CD14-positive monocyte (primary cell): ENCODE measurements around the gene SIRPA. TPM values are rescaled to one million over a fixed set of nuclear protein-coding genes. Genes with fewer than 3 reads are reported as not detected.

ENCODE experiments used
- DNase-seq, 3 donors: peaks; one replicate each; pipeline ENCODE4 v3.0.0-alpha.2; 2011 to 2022
- H2AFZ ChIP-seq: 2 replicates; pipeline ENCODE4 v1.6.0; 2012; ENCODE audit warnings: mild to moderate bottlenecking, low read depth, low read length, inconsistent platforms; ENCODE audit not compliant: insufficient read depth, poor library complexity, severe bottlenecking
- H3K27ac ChIP-seq, 2 donors: 1 replicate in 1 of 2; 2 replicates in 1 of 2; pipeline ENCODE4 v1.5.1; 2012 to 2013; ENCODE audit warnings: low read length in 2 of 2, control low read depth in 1 of 2, inconsistent platforms in 1 of 2, low read depth in 1 of 2, mild to moderate bottlenecking in 1 of 2
- H3K27me3 ChIP-seq, 2 donors: one replicate each; pipeline versions ENCODE4 v1.6.0 to v1.6.1; 2011 to 2013; ENCODE audit warnings: low read length in 2 of 2; ENCODE audit not compliant: control insufficient read depth in 2 of 2, insufficient read depth in 2 of 2
- H3K36me3 ChIP-seq, 2 donors: replicated peaks in 1 of 2; 1 replicate in 1 of 2; 2 replicates in 1 of 2; pipeline versions ENCODE4 v1.5.1 to v1.6.1; 2012 to 2013; ENCODE audit warnings: low read length in 2 of 2, control low read depth in 1 of 2, inconsistent platforms in 1 of 2, mild to moderate bottlenecking in 1 of 2; ENCODE audit not compliant: insufficient read depth in 2 of 2, control insufficient read depth in 1 of 2
- H3K4me1 ChIP-seq, 2 donors: 1 replicate in 1 of 2; 2 replicates in 1 of 2; pipeline versions ENCODE4 v1.5.1 to v1.6.1; 2012 to 2013; ENCODE audit warnings: low read length in 2 of 2, control low read depth in 1 of 2, inconsistent platforms in 1 of 2, mild to moderate bottlenecking in 1 of 2, moderate library complexity in 1 of 2; ENCODE audit not compliant: insufficient read depth in 2 of 2, control insufficient read depth in 1 of 2
- H3K4me2 ChIP-seq: replicated peaks from 2 replicates; pipeline ENCODE3; 2012; ENCODE audit warnings: low read length, moderate library complexity, mild to moderate bottlenecking; ENCODE audit not compliant: poor library complexity, severe bottlenecking; ENCODE audit errors: extremely low read depth
- H3K4me3 ChIP-seq, 3 experiments: fragments of 200-600 bp in 1 of 3; sonication (generic) in 1 of 3; replicated peaks in 1 of 3; 1 replicate in 2 of 3; 2 replicates in 1 of 3; pipeline ENCODE4 v1.5.1; 2011 to 2013; ENCODE audit warnings: low read length in 3 of 3, mild to moderate bottlenecking in 3 of 3, control low read depth in 2 of 3, low read depth in 2 of 3, inconsistent platforms in 1 of 3, moderate library complexity in 1 of 3
- H3K79me2 ChIP-seq: 2 replicates; pipeline ENCODE4 v1.6.0; 2012; ENCODE audit warnings: mild to moderate bottlenecking, control low read depth, inconsistent platforms, low read length, moderate library complexity; ENCODE audit not compliant: insufficient read depth
- H3K9ac ChIP-seq: 2 replicates; pipeline ENCODE4 v1.6.0; 2017; ENCODE audit warnings: low read length, mild to moderate bottlenecking; ENCODE audit not compliant: insufficient read depth, poor library complexity, severe bottlenecking
- H3K9me3 ChIP-seq, 2 donors: replicated peaks in 1 of 2; 1 replicate in 1 of 2; 2 replicates in 1 of 2; pipeline versions ENCODE4 v1.5.1 to v1.6.1; 2012 to 2013; ENCODE audit warnings: low read length in 2 of 2, control low read depth in 1 of 2; ENCODE audit not compliant: control insufficient read depth in 1 of 2, insufficient read depth in 1 of 2
- H4K20me1 ChIP-seq: 2 replicates; pipeline ENCODE4 v1.6.0; 2012; ENCODE audit warnings: mild to moderate bottlenecking, low read length, control low read depth, moderate library complexity; ENCODE audit not compliant: insufficient read depth
- H3K27ac Mint-ChIP-seq, 7 donors: one replicate each; pipeline ENCODE4 v1.8.0; 2020; ENCODE audit warnings: mild to moderate bottlenecking in 7 of 7, mixed read lengths in 7 of 7, moderate library complexity in 6 of 7, inconsistent platforms in 2 of 7
- H3K27me3 Mint-ChIP-seq, 3 donors: one replicate each; pipeline ENCODE4 v1.8.0; 2021 to 2022; ENCODE audit warnings: low read depth in 3 of 3, mild to moderate bottlenecking in 3 of 3, mixed read lengths in 3 of 3, moderate library complexity in 3 of 3, inconsistent platforms in 1 of 3
- H3K36me3 Mint-ChIP-seq, 2 donors: one replicate each; pipeline ENCODE4 v1.8.0; 2020; ENCODE audit warnings: mixed read lengths in 2 of 2, inconsistent platforms in 1 of 2, mild to moderate bottlenecking in 1 of 2
- H3K4me1 Mint-ChIP-seq: one replicate; pipeline ENCODE4 v1.8.0; 2020; ENCODE audit warnings: mild to moderate bottlenecking, mixed read lengths
- H3K4me3 Mint-ChIP-seq, 2 donors: one replicate each; pipeline ENCODE4 v1.8.0; 2020; ENCODE audit warnings: mild to moderate bottlenecking in 2 of 2, mixed read lengths in 2 of 2, moderate library complexity in 1 of 2
- H3K9me3 Mint-ChIP-seq, 7 donors: one replicate each; pipeline ENCODE4 v1.8.0; 2020 to 2022; ENCODE audit warnings: mixed read lengths in 7 of 7, mild to moderate bottlenecking in 6 of 7, moderate library complexity in 6 of 7, inconsistent platforms in 2 of 7
- CTCF ChIP-seq: fragments of 200-600 bp; IDR thresholded peaks from one replicate; pipeline ENCODE4 v1.8.0; 2022; ENCODE audit warnings: antibody characterized with exemption, mild to moderate bottlenecking
- WGBS: methylation state at CpG from one replicate; pipeline ENCODE4 v1.1.5; 2013; ENCODE audit warnings: missing lambda C conversion rate; ENCODE audit not compliant: insufficient coverage; 5-methylcytosine and 5-hydroxymethylcytosine counted together
- intact Hi-C, 2 donors: fragments of 100-400 bp; cut with micrococcal nuclease; formaldehyde crosslinking; loops; one replicate each; pipeline versions ENCODE4 v1.15.0 to v1.15.1; 2023
- polyA plus RNA-seq, 3 donors: library from polyadenylated mRNA; depleted of rRNA in 1 of 3; unstranded in 2 of 3; stranded (reverse) in 1 of 3; fragments of 300-500 nt in 2 of 3; fragments of >200 nt in 1 of 3; fragmentation: Illumina TruSeq in 2 of 3; gene quantifications; 1 replicate in 2 of 3; 2 replicates in 1 of 3; pipeline ENCODE4 v1.2.3, GENCODE V29; 2012 to 2021

SIRPA gene
- polyA plus RNA-seq, 3 donors: 28.4 to 126 (median 58.3) TPM

GRCh38 chr20:1846341-1846740 lies 48.9 kb upstream of the SIRPA start:
- no peak for DNase-seq
- TF ChIP-seq CTCF: no peak
- Histone ChIP-seq H3K9me3 (no peaks in the 10 kb centered on the region), H3K4me3 (peak overlapping the region in 1 of 3 experiments; percentile 22), H3K79me2 (no peaks in the 10 kb centered on the region), H3K36me3 (no peaks in the 10 kb centered on the region), H3K27me3 (no peaks in the 10 kb centered on the region), H3K9ac (no peak overlapping the region), H3K4me1 (peaks cover 97 to 98% of the 10 kb centered on the region in 2 donors), H4K20me1 (no peaks in the 10 kb centered on the region), H3K27ac (peak overlapping the region; percentile 29 to 82), H2AFZ (no peak overlapping the region), H3K4me2 (no peak overlapping the region)
- H3K27me3 Mint-ChIP-seq: peaks cover 0 to 5% (median 1%) of the 10 kb centered on the region in 3 donors
- WGBS: 100% methylated on average over 1 of the region's 1 CpG
- H3K4me1 Mint-ChIP-seq: peaks cover 95% of the 10 kb centered on the region
- intact Hi-C loops: loop anchor here (5.0 to 10.0 kb wide), 2 partner anchors 44 to 98 kb away; no protein-coding TSS in a partner anchor
- H3K4me3 Mint-ChIP-seq: no peak overlapping the region
- H3K27ac Mint-ChIP-seq: peak overlapping the region in 6 of 7 donors; percentile 42 to 95 (median 90)
- peaks cover 4 to 9% of the 10 kb centered on the region in 2 donors for H3K36me3 Mint-ChIP-seq
- H3K9me3 Mint-ChIP-seq: peaks cover 0 to 9% (median 5%) of the 10 kb centered on the region in 7 donors

GRCh38 chr20:1846876-1847275 lies 48.3 kb upstream of the SIRPA start:
- Histone ChIP-seq H3K27ac (peak overlapping the region in 1 of 2 donors; percentile 82), H4K20me1 (no peaks in the 10 kb centered on the region), H3K79me2 (no peaks in the 10 kb centered on the region), H3K4me1 (peaks cover 97 to 98% of the 10 kb centered on the region in 2 donors), H3K9me3 (no peaks in the 10 kb centered on the region), H3K36me3 (no peaks in the 10 kb centered on the region), H3K27me3 (no peaks in the 10 kb centered on the region), H3K9ac (no peak overlapping the region), H2AFZ (no peak overlapping the region), H3K4me2 (no peak overlapping the region), H3K4me3 (no peak overlapping the region)
- no peak for DNase-seq
- Mint-ChIP-seq H3K4me3 (no peak overlapping the region), H3K27ac (peak overlapping the region; percentile 41 to 95 (median 74)), H3K9me3 (peaks cover 0 to 9% (median 5%) of the 10 kb centered on the region in 7 donors), H3K4me1 (peaks cover 95% of the 10 kb centered on the region), H3K36me3 (peaks cover 4 to 9% of the 10 kb centered on the region in 2 donors), H3K27me3 (peaks cover 0 to 5% (median 1%) of the 10 kb centered on the region in 3 donors)
- intact Hi-C loops: loop anchor here (5.0 to 10.0 kb wide), 2 partner anchors 45 to 98 kb away; no protein-coding TSS in a partner anchor
- WGBS: no CpG with 5 or more reads among the region's 1 CpG
- no peak for TF ChIP-seq CTCF
